ENCODE results near the gene TBC1D2B.

The TBC1D2B gene

GRCh38 chr15:78097667-78098066 is 20.2 kb upstream of the TBC1D2B start:
- DNase-seq (ENCODE audit: low read depth in 2 of 2): no peak

GRCh38 chr15:78093242-78094020 is 15.9 kb upstream of the TBC1D2B start:
- DNase-seq (ENCODE audit: low read depth in 2 of 2): no peak

GRCh38 chr15:78092261-78093041 is 14.9 kb upstream of the TBC1D2B start, which contains the start of gene SH2D7:
TSS of gene SH2D7 (plus strand) at chr15:78092561. CDS start at chr15:78092585, 24 bp downstream.
- DNase-seq (ENCODE audit: low read depth in 2 of 2): no peak

GRCh38 chr15:78090422-78091063 is 13.0 kb upstream of the TBC1D2B start:
- no peak for DNase-seq (ENCODE audit: low read depth in 2 of 2)

GRCh38 chr15:78088773-78089080 is 11.2 kb upstream of the TBC1D2B start:
- DNase-seq (ENCODE audit: low read depth in 2 of 2): no peak

- DNase-seq (ENCODE audit: low read depth in 2 of 2): no peak
Observed at GRCh38 chr15:78087951-78088772, 10.7 kb upstream of the TBC1D2B start.

GRCh38 chr15:78085928-78086327 is 8.4 kb upstream of the TBC1D2B start:
- no peak for DNase-seq (ENCODE audit: low read depth in 2 of 2)

- DNase-seq (ENCODE audit: low read depth in 2 of 2): no peak
Observed at GRCh38 chr15:78084449-78084750, 6.9 kb upstream of the TBC1D2B start.

GRCh38 chr15:78083687-78084448 is 6.4 kb upstream of the TBC1D2B start:
- DNase-seq (ENCODE audit: low read depth in 2 of 2): no peak

GRCh38 chr15:78083186-78083585 is 5.7 kb upstream of the TBC1D2B start:
- no peak for DNase-seq (ENCODE audit: low read depth in 2 of 2)

GRCh38 chr15:78082743-78083110 is 5.2 kb upstream of the TBC1D2B start:
- no peak for DNase-seq (ENCODE audit: low read depth in 2 of 2)

- DNase-seq (ENCODE audit: low read depth in 2 of 2): no peak
Observed at GRCh38 chr15:78082106-78082742, 4.7 kb upstream of the TBC1D2B start.

GRCh38 chr15:78080088-78080460 is 2.6 kb upstream of the TBC1D2B start:
- DNase-seq (ENCODE audit: low read depth in 2 of 2): no peak

GRCh38 chr15:78079298-78080087 is 2.0 kb upstream of the TBC1D2B start:
- no peak for DNase-seq (ENCODE audit: low read depth in 2 of 2)

- DNase-seq (ENCODE audit: low read depth in 2 of 2): no peak
Observed at GRCh38 chr15:78077871-78078210, 330 bp upstream of the TBC1D2B start.

GRCh38 chr15:78076231-78077052 is 1.1 kb downstream of the TBC1D2B start:
- DNase-seq (ENCODE audit: low read depth in 2 of 2): no peak

- DNase-seq (ENCODE audit: low read depth in 2 of 2): no peak
Observed at GRCh38 chr15:78075490-78076230, 1.9 kb downstream of the TBC1D2B start.

- DNase-seq (ENCODE audit: low read depth in 2 of 2): no peak
Observed at GRCh38 chr15:78073046-78073787, 4.3 kb downstream of the TBC1D2B start.
